Stimulated activated CD8-positive, alpha-beta memory T cell treated with anti-CD3 and anti-CD28 coated beads, Interleukin-12 subunit alpha, Interleukin-12 subunit beta, amount 100 ng/mL, for 24 hours (primary cell): ENCODE results near the gene SLX4.

ENCODE experiments used
- DNase-seq: peaks from one replicate; pipeline ENCODE4 v3.0.0-alpha.2; 2020; ENCODE audit errors: extremely low read depth

Gene SLX4

DNA sequence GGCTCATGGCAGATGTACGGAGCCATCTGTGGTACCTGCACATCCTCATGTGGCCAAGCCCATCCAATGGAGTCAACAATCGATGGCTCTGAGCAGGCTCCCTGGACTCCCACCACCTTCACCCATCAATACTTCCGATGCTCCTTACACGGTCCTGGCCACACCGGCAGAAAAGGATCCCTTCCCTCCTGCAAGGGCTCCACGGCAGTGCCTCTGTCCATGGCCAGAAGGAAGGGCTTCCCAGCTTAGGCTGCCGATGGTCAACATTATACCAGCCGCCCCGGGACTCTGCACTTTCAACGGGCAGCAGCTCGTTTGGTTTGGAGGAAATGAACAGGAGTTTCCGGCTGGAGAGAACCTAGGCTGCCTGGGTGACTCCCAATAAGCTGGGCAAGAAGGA is 13.2 kb downstream of the SLX4 start:
- no peak for DNase-seq

DNA sequence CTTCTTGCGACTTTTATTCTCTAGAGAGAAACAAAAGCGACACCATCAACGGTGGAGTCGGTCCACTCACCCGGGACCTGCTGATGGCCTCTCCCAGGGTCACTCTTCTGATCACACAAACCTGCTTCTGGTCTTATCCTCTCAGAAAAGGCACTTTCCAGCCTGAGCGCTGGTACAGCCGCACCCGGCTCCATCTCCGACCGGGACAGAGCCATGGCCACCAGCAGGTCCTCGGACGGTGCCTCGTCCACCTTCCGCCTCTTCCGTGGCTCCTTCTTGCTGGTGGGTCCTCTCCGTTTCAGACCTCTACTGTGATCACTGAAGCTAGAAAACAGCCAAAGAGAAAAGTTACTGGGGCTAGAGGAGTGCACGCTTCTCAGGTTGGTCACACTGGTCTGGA is 13.7 kb downstream of the SLX4 start:
- DNase-seq = no peak

DNA sequence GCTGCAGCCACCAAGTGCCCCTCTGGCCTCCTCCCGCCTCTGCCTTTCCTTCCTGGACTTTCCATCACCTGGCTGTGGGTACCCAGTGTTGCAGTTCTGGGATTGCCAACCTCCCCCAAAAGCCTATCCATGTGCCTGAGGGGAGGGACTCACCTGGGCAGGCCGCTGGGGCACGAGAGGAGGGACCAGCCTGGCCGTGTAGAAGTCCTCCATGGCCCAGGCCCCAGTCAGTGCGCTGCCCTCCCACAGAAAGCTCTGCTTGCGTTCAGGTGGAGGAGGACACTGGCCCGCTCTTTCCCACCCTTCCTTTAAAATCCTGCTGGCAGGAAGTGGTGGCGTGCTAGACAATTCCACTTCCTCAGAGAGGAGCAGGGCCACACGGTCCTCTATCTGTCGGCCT is 14.2 kb downstream of the SLX4 start:
- no peak for DNase-seq

DNA sequence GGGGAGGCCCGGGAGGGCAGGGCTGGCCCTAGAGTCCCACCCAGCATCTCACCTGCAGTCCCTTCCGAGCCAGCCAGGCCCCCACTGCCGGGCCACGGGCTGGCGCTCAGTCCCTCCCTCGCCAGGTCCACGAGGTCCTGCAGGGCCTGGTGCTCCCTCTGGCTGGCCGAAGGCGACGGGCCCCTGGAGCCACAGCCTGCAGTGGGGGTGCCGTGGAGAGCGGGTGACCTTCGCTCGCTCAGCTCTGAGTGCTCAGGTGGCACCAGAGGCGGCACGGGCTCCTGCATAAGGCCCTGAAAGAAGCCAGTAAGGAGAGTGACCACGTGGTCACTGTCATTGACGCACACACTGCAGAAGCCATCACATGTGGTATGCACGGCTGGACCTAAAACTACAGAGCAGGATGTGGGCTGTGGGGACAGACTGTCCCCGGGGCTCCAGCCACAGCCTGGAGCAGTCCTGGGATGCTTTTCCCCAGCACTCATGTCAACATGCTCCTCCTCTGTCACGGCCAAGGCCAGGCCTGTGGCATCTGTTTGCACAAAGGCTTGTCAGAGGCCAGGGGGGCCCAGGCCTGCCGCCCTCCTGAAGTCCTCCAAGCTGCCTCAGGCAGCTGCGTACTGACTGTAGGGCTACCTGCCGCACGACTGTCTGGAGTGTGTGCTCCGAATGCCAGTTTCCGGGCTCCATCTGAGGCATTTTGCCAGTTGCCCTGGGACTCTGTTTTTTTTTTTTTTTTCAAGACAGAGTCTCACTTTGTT is 15.1 kb downstream of the SLX4 start:
- DNase-seq = no peak

DNA sequence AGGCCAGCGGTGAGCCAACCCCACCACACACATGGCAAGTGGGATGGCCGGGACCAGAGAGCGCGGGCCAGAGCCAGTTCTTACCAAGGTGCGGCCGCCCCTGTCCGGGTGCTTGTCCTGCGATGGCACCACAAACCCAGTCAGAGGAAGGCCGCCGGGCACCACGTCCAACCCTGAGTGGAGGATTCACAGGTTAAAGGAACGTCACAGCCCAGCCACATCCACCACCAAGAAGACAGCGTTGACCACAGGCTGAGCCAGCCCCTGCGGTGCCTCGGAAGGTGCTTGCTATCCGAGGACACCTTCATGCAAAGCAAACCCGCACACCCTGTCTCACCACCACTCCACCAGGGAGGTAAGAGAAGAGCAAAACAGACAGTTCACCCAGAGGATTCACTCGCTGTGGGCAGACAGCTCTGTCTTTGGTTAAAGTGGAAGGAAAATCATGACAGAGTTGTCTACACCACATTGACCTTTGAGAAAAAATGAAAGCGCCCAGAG is 15.8 kb downstream of the SLX4 start:
- no peak for DNase-seq

DNA sequence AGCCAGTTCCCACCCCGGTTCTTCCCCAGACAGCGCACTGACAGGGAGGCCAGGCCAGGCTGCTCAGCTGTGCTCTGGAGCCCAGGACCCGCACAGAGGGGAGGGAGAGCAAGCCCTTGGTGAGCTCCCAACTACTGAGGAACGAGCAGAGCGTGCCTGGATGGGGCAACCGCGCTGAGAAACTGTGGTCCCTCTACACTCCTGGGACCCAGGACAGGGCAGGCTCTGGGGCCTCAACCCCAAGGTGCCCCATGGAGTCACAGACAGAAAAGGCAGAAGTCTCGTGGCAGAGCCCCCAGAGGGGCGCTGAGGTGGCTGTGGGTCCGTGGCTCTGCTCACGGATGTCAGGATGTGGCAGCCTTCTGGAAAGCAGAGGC is 16.3 kb downstream of the SLX4 start:
- DNase-seq = no peak

DNA sequence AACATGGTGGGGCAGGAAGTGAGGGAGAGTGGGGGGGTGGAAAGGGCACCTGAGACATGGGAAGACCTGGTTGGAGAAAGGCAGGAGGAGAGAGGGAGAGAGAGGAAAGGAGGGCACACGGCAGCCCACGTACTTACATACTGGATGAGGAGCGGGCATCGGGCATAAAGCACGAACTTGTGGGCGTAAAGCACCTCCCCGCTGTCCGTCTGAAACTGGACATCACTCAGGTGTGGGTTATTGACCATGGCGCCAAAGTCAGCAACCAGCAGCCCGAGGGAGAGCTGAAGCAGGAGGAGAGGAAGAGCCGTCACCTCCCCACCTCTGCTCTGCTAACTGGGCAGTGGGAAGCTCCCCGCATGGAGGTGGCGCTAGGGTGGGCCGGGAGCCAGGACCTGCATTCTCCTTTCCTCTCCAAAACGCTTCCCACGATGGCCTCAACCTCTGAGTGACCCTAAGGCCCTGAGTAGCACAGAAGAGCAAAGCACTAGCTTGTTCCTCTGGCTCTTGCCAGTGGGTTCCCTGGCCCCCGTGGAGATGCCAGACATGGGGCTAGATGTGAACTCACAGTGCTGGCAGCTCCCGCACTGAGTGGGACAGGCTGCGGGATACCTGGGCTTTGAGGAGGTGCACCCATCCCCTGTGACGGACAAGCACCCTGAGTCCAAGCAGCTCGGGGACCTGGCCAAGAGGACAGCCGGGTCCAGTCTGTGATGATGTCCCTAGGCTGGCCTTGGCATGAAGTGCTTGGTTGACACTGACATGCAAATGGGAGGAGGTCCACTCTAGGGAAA is 16.9 kb downstream of the SLX4 start:
- no peak for DNase-seq

DNA sequence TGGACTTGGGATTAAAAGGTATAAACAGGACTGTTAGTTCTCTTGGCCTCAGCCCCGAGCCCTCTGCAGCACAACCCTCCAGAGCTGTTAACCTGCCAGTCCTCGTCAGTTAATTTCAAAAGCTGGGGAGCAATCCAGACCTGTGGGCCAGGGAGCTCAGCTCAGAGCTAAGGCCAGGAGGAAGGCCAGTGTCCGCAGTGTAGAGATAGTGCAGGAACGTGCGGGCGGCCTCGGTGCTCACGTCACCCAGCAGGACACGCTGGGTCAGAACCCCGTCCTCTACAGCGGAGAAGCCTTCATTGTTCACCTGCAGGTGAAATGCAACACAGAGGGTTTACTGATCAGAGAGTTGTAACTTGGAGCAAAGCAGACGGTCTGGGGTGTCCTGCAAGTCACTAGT is 18.8 kb downstream of the SLX4 start:
- DNase-seq = no peak

DNA sequence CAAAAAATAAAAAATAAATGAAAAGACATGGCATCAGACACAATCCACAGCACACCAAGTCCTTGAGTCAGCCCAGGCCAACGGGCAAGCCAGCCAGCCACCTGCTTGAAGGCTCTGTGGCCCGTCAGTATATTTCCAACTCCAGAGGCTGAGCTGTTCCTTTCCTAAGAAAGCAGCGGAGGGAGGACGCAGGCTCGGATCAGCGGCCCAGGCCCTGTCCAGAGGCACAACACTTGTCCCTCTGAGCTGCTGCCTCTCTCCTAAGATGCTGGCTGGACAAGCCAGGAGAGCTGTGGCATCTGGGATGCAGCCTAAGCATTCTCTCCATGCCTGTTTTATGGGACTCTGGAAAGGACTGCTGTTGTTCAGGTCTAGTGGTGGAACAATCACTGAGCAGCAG is 19.4 kb downstream of the SLX4 start:
- DNase-seq = no peak

DNA sequence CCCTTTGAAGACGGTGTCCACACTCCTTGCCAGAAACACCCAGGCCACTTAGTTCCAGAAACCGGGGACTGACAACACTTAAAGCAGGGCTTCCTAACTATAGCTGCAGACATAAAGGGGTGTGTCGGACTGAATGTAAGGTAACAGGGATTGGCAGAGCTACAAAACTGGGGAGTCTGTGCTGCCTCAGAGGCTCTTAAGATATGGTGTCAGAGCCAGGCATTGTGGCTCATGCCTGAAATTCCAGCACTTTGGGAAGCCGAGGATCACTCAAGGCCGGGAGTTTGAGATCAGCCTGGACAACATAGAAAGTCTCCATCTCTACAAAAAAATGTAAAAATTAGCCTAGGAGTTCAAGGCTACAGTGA is 20.0 kb downstream of the SLX4 start:
- no peak for DNase-seq

DNA sequence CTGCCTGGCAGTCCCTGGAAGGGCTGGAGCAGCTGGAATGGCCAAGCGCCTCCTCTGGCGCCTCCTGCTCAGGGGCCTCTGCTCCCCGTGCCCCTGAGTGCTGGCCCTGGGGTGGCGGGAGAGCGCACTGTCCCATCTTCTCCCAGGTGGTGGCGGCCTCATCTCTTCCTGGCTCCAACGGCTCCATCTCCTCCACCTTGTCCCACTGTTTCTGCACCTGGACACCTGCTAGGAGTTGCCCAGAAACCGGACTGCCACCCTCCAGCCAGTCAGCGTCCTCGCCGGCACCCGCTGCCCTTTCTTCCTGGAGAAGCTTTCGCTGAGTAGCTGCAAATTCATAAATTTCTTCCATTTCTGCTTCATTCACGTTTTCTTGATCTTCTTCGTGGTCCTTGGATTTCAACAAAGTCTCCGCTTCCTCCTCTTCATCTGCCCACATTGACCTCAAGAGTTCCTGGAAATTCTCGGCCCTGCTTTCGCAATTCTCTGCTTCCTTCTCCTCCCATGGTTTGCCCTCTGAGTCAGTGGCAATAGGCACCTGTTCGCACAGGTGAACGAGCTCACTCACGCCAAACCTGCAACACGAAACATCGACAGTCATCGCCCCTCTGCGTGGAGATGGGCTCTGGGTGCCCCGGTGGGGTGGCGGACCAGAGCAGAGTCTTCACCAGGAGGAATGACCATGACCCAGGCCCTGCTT is 20.5 kb downstream of the SLX4 start:
- DNase-seq = no peak

DNA sequence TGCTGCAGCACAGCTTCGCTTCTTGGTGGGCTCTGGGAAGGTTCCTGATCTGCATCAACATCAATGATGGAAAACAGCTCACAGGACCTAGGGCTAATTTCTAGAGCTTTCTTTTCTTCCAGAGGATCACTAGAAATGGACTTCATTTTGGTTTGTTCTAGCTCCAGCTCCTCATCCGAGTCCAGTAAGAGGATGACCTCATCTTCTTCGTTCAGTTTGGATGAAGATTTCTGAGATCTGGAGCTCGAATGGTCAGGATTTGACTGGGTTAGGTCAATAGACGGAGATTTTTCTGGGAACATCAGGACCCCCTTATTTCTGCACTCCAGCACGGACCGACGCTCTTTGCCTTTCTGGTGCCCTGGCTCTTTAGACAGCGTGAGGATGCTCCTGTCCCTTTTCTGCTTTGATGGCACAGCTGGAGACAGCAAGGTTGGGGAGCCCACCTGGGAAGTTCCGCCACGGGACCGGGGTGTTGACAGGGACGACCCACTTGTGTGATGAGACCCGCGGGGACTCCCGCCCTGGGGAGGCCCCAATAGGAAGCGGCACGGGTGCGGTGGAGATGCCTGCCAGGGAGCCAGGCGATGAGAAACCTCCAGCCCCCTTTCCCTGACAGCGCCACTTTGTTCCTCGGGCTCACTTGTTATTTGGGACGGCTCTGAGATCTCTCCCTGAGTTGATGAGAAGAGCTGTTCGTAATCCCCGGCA is 21.3 kb downstream of the SLX4 start:
- DNase-seq = no peak

DNA sequence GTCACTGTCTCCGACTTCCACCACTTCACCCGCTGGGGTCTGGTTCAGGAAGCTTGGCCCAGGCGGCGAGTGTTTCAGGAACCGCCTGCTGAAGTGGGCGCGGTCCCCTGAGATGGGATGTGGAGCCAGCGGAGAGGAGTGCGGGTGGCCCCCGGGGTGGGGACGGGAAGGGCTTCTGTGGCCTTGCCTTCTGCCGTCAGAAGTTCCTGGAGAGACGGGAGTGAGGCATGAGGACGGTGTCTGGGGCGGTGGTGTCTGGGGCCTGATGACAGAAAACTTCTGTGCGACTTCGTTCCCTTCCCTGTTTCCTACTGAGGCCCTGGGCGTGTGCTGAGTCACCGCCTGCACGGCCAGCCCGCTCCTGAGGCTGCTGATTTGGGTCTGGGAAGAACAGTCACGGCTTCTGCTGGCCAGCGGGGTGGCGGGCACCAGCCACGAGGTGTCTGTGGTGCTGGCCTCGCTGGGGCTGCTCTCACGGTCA is 21.9 kb downstream of the SLX4 start:
- DNase-seq = no peak

DNA sequence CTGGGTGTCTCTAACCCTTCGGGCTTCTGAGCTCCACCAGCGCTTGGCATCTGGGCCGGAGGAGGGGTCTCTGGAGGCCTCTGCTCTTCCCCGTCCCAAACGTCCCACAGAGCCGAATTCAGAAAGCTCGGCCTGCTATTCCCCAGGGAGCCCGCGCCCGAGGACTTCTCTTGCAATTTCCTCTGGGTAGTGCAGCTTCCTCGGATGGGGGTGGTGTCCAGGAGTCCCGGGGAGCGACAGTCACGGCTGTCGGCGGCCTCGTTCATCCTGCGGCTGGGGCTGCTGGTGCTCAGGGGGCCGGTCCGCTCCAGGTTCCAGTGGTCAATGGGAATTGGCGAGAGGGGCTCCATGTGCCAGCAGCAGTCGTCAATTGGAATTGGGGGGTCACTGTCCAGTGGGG is 22.4 kb downstream of the SLX4 start:
- DNase-seq = no peak

DNA sequence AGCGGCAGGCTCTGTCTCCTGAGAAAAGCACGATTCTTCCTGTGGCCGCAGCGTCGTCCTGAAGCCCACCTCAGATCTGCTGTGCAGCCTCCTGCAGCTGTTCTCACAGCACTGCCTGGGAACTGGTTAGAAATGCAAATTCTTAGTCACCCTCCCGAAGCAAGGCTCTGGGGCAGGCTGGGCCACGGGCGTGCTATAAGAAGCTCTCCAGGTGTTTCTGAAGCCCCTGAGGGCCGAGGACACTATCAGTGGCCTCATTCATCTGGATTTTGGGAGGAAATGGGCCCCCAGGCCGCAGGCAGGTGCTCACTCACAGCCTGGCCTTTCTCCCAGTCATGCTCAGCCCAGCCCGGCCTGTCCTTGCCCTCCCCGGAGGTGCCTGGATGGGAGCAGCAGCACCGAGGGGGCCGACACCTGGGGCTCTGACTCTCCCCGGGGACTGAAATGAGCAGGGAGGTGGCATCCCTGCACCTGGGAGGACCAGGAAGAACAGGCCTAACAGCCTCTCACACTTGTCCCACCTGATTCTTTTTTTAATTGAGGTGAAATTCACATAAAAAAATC is 23.8 kb downstream of the SLX4 start:
- no peak for DNase-seq

DNA sequence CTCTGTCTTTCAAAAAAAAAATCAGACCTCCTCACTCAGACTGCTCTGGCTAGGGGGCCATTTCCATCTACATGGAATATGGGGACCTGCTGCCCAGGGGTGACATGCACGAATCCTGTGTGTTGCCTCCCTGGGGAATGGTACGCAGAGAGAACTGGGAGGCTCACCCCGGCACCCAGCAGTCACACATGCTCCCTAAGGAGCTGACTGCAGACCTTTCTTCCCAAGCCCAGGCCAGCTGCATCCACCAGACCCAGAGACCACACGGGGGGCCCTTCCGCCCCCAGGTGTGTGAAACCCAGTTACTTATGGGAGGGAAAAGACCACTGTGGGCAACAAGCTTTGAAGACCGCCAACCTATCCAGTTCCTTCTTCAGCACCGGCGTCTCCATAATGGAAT is 27.0 kb downstream of the SLX4 start:
- no peak for DNase-seq

DNA sequence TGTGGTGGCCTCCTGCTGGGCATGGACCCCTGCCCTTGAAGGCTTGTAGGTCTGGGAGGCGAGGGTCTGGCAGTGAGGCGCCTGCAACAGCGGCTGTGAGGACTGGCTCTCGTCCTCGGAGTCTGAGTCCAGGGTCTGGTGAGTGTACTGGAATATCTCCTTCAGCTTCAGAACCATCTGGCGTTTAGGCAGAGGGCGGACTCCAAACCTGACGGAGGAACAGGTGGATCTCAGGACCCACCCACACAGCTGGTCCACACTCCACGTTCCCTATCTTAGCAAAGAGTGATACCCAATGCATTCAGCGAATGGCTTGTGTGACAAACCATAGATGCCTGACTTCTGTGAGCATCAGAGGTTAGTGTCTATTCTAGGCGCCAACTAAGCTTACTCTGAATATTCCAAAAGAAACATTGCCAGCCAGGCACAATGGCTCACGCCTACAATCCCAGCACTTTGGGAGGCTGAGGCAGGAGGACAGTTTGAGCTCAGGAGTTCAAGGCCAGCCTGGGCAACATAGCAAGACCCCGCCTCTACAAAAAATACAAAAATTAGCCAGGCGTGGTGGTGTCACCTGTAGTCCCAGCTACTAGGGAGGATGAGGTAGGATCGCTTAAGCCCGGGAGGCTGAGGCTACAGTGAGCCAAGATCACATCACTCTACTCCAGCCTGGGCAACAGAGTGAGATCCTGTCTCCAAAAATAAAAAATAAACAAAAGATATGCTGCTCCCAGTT is 27.9 kb downstream of the SLX4 start:
- DNase-seq = no peak

DNA sequence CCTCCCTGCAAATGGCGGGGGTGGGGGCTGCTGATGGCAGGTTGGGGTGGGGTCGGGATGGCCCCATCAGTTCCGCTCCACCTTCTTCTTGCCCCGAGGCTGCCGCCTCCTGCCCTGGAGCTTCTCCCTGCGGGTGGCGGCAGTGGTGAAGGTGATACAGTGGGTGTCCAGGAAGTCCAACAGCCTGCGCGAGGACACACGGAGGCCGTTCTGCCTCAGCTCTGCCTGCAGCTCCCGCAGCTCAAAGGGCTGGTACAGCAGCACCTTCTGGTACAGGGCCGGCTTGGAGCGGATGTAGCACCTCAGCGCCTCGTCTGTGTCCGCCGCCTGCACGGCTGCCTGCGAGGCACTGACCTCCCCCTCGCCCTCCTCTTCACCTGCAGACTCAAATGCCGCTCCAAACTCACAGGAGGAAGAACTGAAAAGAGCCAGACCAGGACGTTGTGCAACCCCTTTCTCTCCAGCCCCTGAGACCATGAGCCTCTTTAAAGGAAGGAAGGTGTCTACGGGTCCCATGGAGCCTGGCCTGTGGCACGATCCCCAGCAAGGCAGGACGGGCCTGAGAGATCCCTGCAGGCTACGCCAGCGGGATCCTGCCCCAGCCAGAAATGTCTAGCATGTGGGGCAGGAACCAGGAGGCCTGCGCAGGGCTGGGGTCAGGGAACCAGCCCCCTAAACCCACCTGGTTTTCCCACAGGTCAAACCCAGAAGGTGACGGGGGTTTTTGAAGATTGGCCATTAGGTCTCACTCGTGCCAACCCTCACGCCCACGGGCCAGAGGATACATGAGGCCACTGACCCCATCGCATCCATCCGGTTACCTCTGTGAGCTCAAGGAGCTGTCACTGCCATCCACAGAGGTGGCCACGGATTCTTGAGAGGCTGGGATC is 28.9 kb downstream of the SLX4 start:
- no peak for DNase-seq

DNA sequence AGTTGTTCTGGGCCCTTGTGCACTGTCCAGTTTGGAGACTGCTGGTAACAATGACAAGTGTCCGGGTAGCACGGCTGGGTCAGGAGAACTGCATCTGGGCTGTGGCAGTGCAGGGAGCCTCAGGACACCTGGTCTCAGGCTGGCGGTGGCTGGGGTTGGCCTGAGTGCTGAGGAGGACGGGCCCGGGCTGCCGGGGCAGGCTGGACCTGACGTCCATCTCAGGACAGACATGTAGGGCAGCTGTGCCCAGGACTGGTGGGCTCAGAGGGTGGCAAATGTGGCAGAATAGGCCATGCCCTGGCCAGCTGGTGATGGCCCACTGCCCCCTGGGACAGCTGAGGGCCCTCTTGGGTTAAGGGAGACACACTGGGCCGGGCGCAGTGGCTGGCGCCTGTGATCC is 30.0 kb downstream of the SLX4 start:
- DNase-seq = no peak

DNA sequence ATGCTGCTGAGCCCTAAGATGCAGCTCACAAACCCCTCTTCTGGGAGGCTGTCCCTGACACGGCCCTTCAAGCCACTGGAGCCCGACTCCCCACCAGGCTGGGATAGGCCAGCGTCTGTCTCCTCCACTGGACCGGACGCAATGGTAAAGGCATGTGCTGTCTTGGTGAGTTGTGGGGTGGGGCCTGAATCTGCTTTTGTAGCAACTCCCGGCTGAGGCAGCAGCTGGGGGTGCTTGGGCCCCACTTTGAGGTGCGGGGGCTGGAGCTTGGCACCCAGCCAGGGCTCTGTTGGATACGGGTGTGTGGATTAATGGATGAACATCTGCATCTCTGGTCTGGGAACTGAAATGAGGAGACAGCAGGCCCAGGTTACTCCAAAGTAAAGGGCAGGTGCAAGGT is 30.7 kb downstream of the SLX4 start:
- no peak for DNase-seq
